Activated CD8-positive, alpha-beta T cell treated with anti-CD3 and anti-CD28 coated beads for 36 hours (primary cell): Measurements from ENCODE around the gene ATOSB. TPM values are rescaled to one million over a fixed set of nuclear protein-coding genes. Genes with fewer than 3 reads are reported as not detected.

Experiments
- ATAC-seq: fragments of 200-7000 bp; cut with Tn5 transposase; one replicate; pipeline ENCODE4 v1.10.0; 2021; ENCODE audit warnings: mild to moderate bottlenecking, moderate library complexity
- CTCF ChIA-PET: fragments of 350-600 bp; sonication (Branson Sonifier 250); formaldehyde crosslinking; loops from one replicate; lab custom pipeline; 2021; ENCODE audit warnings: antibody characterized with exemption; lab: Charles Lee
- POLR2A ChIA-PET: fragments of 350-600 bp; sonication (Branson Sonifier 250); formaldehyde crosslinking; loops from one replicate; lab custom pipeline; 2021; ENCODE audit warnings: antibody characterized with exemption; lab: Charles Lee
- DNase-seq: peaks from one replicate; pipeline ENCODE4 v3.0.0-alpha.2; 2020
- H3K27ac Mint-ChIP-seq: one replicate; pipeline ENCODE4 v1.8.0; 2021; ENCODE audit warnings: mild to moderate bottlenecking, mixed read lengths
- H3K27me3 Mint-ChIP-seq: one replicate; pipeline ENCODE4 v1.8.0; 2021; ENCODE audit warnings: mixed read lengths
- H3K36me3 Mint-ChIP-seq: one replicate; pipeline ENCODE4 v1.8.0; 2021; ENCODE audit warnings: low read depth, mixed read lengths
- H3K4me1 Mint-ChIP-seq: one replicate; pipeline ENCODE4 v1.8.0; 2021; ENCODE audit warnings: low read depth, mixed read lengths
- H3K4me3 Mint-ChIP-seq: one replicate; pipeline ENCODE4 v1.8.0; 2021; ENCODE audit warnings: mild to moderate bottlenecking, moderate library complexity, mixed read lengths
- H3K9me3 Mint-ChIP-seq: one replicate; pipeline ENCODE4 v1.8.0; 2021; ENCODE audit warnings: mixed read lengths
- intact Hi-C: fragments of 100-400 bp; cut with micrococcal nuclease; formaldehyde crosslinking; loops from one replicate; pipeline ENCODE4 v1.10.0; 2022
- total RNA-seq, 2 experiments: library from RNA; stranded (reverse); gene quantifications; one replicate each; pipeline ENCODE4 v1.2.3, GENCODE V29; 2021
- TF ChIP-seq, protein P1 (sequence below): fragments of 200-600 bp; IDR thresholded peaks from one replicate; pipeline ENCODE4 v1.8.0; 2022; ENCODE audit warnings: antibody characterized with exemption, mild to moderate bottlenecking

Gene ATOSB
- total RNA-seq, 2 experiments from 2014 or later, result 5.9 to 6.0 TPM

DNA sequence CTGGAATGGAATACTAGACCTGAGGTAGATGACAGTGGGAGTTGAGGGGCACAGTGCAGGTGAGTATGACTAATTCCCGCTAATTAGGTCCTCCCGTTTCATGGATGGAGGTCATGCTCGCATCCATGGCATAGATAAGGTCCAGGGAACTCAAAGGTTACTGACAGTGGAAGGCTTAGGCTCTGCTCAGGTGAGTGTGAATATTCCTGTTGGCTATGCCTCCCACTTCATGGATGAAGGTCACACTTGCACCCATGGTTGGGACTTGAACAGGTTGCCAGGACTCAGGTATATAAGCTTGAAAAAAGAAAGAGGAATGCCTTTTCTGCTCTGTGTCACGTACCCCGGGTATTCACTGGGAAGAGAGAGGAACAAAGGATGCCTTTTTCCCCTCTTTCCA, 26.4 kb upstream of the ATOSB start:
- peaks cover 3% of the 10 kb centered on the region for H3K36me3 Mint-ChIP-seq
- intact Hi-C loops, result no loop called here
- peaks cover 15% of the 10 kb centered on the region for H3K9me3 Mint-ChIP-seq
- H3K4me1 Mint-ChIP-seq, result no peaks in the 10 kb centered on the region
- ATAC-seq (no peak), DNase-seq (no peak)
- TF ChIP-seq, protein P1, sequence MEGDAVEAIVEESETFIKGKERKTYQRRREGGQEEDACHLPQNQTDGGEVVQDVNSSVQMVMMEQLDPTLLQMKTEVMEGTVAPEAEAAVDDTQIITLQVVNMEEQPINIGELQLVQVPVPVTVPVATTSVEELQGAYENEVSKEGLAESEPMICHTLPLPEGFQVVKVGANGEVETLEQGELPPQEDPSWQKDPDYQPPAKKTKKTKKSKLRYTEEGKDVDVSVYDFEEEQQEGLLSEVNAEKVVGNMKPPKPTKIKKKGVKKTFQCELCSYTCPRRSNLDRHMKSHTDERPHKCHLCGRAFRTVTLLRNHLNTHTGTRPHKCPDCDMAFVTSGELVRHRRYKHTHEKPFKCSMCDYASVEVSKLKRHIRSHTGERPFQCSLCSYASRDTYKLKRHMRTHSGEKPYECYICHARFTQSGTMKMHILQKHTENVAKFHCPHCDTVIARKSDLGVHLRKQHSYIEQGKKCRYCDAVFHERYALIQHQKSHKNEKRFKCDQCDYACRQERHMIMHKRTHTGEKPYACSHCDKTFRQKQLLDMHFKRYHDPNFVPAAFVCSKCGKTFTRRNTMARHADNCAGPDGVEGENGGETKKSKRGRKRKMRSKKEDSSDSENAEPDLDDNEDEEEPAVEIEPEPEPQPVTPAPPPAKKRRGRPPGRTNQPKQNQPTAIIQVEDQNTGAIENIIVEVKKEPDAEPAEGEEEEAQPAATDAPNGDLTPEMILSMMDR, result no peak
- ChIA-PET CTCF (no interaction called here), POLR2A (no interaction called here)
- H3K27me3 Mint-ChIP-seq, result no peaks in the 10 kb centered on the region
- no peak overlapping the region for H3K27ac Mint-ChIP-seq
- no peak overlapping the region for H3K4me3 Mint-ChIP-seq

DNA sequence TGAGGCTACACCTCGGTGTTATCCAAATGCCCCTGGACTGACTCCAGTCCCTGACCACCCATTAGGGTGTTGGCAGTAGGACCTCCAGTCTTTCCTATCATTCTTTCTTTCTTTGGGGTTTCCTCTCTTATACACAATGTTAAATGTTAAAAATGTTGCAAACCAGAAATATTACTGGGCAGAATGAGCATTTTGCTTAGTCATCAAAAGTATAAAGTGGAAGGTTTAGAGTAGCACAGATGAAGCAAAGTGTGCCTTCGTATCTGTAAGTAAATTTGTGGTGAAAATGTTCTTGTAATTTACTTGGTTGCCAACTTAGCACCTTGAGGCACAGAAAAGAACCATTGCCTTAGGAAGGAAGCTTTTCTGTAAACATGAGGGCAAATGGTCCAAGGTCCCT, 24.4 kb upstream of the ATOSB start:
- H3K4me1 Mint-ChIP-seq, result no peaks in the 10 kb centered on the region
- peaks cover 11% of the 10 kb centered on the region for H3K9me3 Mint-ChIP-seq
- ATAC-seq (no peak), DNase-seq (no peak)
- H3K27me3 Mint-ChIP-seq, result no peaks in the 10 kb centered on the region
- ChIA-PET CTCF (no interaction called here), POLR2A (no interaction called here)
- H3K4me3 Mint-ChIP-seq, result no peak overlapping the region
- intact Hi-C loops, result no loop called here
- TF ChIP-seq, protein P1, result no peak
- H3K27ac Mint-ChIP-seq, result no peak overlapping the region
- peaks cover 2% of the 10 kb centered on the region for H3K36me3 Mint-ChIP-seq

DNA sequence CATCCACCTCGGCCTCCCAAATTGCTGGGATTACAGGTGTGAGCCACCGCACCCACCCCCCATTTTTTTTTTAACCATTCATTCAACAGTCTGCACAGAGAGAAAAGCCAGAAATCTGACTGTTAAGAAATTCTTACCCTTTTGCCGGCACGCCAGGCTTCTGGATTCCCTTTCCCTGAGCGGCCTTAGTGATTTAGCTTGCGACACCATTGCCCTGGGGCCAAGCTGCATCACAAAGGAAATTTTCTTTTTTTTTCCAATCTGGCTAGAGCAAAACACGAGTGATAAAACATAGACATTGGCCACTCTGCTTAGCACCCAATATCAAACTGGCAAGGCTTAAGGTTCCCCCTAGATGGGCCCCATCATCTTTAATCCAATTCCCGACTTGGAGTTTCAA, 21.2 kb upstream of the ATOSB start:
- no peak overlapping the region for H3K27ac Mint-ChIP-seq
- H3K4me1 Mint-ChIP-seq, result no peaks in the 10 kb centered on the region
- no peaks in the 10 kb centered on the region for H3K36me3 Mint-ChIP-seq
- POLR2A ChIA-PET, result no interaction called here
- intact Hi-C loops, result no loop called here
- TF ChIP-seq, protein P1, result no peak
- no peaks in the 10 kb centered on the region for H3K27me3 Mint-ChIP-seq
- DNase-seq (no peak), ATAC-seq (no peak)
- H3K9me3 Mint-ChIP-seq, result peaks cover 1% of the 10 kb centered on the region
- CTCF ChIA-PET, result no interaction called here
- H3K4me3 Mint-ChIP-seq, result no peak overlapping the region

DNA sequence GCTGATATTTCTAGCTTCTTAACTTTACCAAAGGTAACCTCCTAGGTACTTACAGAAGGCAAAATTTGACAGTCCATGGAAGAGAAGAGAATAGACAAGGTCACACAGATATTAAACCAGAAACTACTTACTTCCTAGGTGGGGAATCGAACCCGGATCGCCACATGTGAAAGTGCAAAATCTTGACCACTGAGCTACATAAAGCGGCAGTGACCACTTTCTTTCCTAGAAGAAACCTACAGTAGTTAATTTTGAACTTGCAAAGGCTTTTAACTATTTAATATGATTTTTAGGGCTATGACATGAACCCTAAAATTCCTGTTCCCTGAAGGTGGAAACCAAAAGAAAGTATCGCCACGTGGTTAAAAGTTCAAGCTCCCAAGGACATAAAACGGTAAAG, 20.3 kb upstream of the ATOSB start:
- H3K9me3 Mint-ChIP-seq, result no peaks in the 10 kb centered on the region
- POLR2A ChIA-PET, result no interaction called here
- ATAC-seq (no peak), DNase-seq (no peak)
- H3K27me3 Mint-ChIP-seq, result no peaks in the 10 kb centered on the region
- no peaks in the 10 kb centered on the region for H3K4me1 Mint-ChIP-seq
- no peak overlapping the region for H3K27ac Mint-ChIP-seq
- no peaks in the 10 kb centered on the region for H3K36me3 Mint-ChIP-seq
- intact Hi-C loops, result no loop called here
- TF ChIP-seq, protein P1, result no peak
- CTCF ChIA-PET, result interaction anchor here (0.8 to 1.2 kb wide), 3 partner anchors 8 to 417 kb away, joined by 3 read pairs; no protein-coding TSS in a partner anchor
- no peak overlapping the region for H3K4me3 Mint-ChIP-seq

DNA sequence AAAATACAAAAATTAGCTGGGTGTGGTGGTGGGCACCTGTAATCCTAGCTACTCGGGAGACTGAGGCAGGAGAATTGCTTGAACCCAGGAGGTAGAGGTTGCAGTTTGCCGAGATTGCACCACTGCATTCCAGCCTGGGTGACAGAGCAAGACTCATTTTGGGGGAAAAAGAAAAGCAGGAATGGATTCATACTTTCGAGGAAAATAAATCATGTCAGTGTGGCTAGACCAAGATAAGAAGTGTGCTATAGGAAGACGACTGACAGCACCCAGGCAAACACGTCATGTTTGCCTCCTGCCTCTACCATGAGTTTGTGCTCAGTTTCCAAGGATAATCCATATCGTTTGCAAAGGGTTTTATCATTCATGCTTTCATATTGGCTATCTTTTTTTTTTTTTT, 19.3 kb upstream of the ATOSB start:
- DNase-seq (no peak), ATAC-seq (no peak)
- ChIA-PET CTCF (no interaction called here), POLR2A (no interaction called here)
- H3K4me1 Mint-ChIP-seq, result no peaks in the 10 kb centered on the region
- H3K9me3 Mint-ChIP-seq, result no peaks in the 10 kb centered on the region
- H3K27ac Mint-ChIP-seq, result no peak overlapping the region
- H3K27me3 Mint-ChIP-seq, result no peaks in the 10 kb centered on the region
- TF ChIP-seq, protein P1, result no peak
- intact Hi-C loops, result no loop called here
- H3K36me3 Mint-ChIP-seq, result no peaks in the 10 kb centered on the region
- no peak overlapping the region for H3K4me3 Mint-ChIP-seq
